GM19395 (cell line): ENCODE data around the gene DISP3.

Experiments
- ATAC-seq: cut with Tn5 transposase; IDR thresholded peaks from one replicate; pipeline ENCODE4 v1.9.1; 2021; ENCODE audit warnings: mild to moderate bottlenecking, moderate library complexity; ENCODE audit not compliant: unreplicated experiment

Gene DISP3

GRCh38 chr1:11486231-11487009, 7.5 kb downstream of the DISP3 start:
- ATAC-seq, result no peak

- ATAC-seq, result no peak
Observed at GRCh38 chr1:11487196-11487751, 8.3 kb downstream of the DISP3 start.

GRCh38 chr1:11488201-11488770, 9.3 kb downstream of the DISP3 start:
- no peak for ATAC-seq

- no peak for ATAC-seq
Observed at GRCh38 chr1:11488966-11489625, 10.1 kb downstream of the DISP3 start.

GRCh38 chr1:11492235-11492634, 13.3 kb downstream of the DISP3 start:
- ATAC-seq, result no peak

DNA sequence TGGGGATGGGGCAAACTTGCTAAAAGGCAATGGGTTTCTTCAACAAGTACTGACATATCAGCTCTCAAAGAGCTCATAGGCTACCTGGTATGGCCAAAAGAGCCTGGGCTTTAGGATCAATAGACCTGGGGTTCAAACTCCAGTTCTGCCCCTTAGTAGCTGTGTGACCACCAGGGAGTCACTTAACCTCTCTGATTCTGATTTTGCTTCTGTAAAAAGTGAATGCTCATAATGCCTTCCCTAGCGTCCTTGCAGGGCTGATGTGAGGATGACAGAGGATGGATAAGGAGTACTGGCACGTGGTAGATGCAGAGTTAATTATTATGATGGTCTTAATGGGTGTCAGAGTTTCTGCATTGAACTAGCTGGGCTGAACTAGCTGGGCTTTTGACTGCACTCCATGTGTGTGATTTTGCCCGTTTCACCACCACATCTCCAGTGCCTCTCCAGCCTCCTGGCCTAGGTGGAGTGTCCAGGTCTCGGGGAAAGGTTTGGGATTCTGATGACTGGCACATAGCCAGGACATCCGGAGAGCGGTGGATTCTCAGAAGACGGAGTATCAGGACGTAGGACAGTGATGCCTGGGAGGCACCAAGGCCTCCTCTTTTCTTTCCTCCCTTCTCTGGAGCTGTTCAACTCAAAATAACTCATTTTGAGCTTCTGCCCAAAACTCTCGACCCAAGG, 15.2 kb downstream of the DISP3 start:
- no peak for ATAC-seq

DNA sequence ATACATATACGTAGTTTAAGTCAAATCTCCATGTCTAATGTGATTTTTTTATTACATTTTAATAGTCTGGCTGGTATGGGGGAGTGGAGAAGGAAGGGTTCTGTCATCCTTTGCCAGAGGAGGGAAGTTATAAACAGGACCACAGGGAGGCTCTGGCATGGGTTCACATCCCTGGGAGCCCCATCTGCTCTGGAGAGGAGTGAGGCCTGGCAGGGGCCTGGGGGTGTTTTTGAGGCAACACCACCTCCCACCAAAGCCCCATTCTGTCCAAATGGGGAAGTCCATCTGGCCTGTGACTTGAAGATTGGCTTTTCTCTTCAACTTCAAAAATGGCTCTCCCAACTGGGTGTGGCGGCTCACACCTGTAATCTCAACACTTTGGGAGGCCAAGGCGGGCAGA, 15.8 kb downstream of the DISP3 start:
- ATAC-seq, result no peak

DNA sequence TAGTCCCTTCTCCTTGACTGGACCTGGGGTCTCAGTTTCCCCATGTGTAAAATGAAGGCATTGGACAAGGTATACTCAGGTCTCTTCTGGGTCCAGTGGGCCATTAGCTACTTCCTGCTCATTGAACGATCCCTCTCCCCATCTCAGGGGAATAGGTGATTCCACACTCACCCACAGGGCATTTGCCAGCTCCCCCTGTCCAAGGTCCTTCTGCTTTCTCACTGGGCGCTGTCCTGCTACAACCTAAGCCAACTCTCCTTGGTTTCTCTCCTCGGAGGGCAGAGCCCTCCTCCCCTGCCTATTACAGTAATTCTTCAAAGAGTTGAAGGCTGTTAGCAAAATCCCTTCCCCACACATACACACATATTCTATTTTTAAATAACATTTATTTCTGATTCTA, 16.6 kb downstream of the DISP3 start:
- ATAC-seq, result no peak

GRCh38 chr1:11496551-11497080, 17.7 kb downstream of the DISP3 start:
- no peak for ATAC-seq

- ATAC-seq, result no peak
Observed at GRCh38 chr1:11498956-11499594, 20.1 kb downstream of the DISP3 start.

GRCh38 chr1:11499601-11500331, 20.8 kb downstream of the DISP3 start:
- ATAC-seq, result no peak

GRCh38 chr1:11500881-11501280, 21.9 kb downstream of the DISP3 start:
- no peak for ATAC-seq

- no peak for ATAC-seq
Observed at GRCh38 chr1:11501491-11501897, 22.5 kb downstream of the DISP3 start.

DNA sequence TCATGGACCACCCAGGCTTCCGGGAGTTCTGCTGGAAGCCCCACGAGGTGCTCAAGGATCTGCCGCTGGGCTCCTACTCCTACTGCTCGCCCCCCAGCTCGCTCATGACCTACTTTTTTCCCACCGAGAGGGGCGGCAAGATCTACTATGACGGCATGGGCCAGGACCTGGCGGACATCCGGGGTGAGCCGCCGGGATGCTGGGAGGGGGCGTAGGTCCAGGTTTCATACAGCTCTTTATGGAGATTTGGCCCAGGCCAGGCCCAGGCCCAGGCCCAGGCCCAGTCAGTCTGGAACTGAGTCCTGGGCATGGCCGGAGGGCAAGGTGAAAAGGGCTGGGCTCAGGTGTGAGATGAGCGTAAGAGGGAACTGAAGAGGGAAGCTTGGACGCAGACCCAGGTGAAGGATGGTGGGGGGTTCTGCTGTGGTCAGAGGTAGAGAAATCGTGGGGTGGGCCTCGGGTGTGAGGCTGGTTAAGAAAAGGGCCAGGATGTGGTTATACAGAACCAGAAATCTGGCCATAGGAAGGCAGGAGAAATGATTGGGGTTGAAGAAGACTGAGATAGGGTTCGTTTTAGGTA, 23.0 kb downstream of the DISP3 start:
- ATAC-seq, result no peak

DNA sequence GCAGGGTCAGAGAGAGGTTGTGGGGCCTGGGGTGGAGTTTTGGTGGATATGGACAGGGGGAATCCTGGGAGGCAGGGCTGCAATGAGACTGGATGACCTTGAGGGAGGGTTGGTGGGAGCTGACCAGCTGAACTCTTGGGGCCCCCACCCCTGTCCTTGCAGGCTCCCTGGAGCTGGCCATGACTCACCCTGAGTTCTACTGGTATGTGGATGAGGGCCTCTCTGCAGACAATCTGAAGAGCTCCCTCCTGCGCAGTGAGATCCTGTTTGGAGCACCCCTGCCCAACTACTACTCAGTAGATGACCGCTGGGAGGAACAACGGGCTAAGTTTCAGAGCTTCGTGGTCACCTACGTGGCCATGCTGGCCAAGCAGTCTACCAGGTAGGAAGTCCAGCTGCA, 23.6 kb downstream of the DISP3 start:
- ATAC-seq, result no peak

DNA sequence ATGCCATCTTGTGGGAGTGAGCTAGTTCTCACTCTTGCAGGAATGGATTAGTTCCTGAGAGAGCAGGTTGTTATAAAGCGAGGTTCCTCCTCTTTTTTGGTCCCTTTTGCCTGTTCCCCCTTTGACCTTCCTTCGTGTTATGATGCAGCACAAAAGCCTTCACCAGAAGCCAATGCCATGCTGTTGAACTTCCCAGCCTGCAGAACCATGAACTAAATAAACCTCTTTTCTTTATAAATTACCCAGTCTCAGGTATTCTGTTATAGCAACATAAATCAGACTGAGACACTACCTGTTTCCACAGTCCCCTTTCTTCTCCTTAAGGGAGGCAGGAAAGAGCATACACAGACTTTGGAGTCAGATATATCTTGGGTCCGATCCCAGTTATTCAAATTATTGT, 25.6 kb downstream of the DISP3 start:
- no peak for ATAC-seq

GRCh38 chr1:11505591-11506538, 26.9 kb downstream of the DISP3 start:
- ATAC-seq, result no peak

DNA sequence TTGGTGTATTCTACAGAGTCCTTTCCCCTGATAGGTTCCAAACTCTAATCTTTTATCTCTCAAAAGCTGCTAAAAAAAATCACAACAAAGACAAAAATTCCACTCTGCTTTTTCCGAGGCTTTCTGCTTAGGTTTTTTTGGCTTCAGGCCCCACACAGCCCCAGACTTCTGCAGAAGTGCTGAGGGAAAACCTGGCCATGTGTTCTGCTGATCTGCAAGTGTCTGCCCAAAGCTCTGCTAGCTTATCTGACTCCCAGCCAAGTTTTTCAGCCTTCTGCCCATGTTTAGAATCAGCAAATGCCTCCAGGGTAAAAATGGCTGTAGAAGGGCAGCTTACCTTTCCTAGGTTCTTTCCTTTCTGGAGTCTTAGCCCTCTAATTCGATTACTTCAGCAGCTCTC, 28.4 kb downstream of the DISP3 start:
- no peak for ATAC-seq
